ENCODE measurements around the gene CSPG4.
"Not testable (repeated sequence)": the region's sequence is repeated elsewhere in the genome, so short reads cannot be mapped to it uniquely, and the experiment has no call there.

The CSPG4 gene

GRCh38 chr15:75687486-75688277, 25.0 kb downstream of the CSPG4 start:
- no peak for DNase-seq

- peak; percentile 77 for DNase-seq
Observed at GRCh38 chr15:75686212-75686642, 26.4 kb downstream of the CSPG4 start.

- DNase-seq = no peak
Observed at GRCh38 chr15:75685195-75685594, 27.5 kb downstream of the CSPG4 start.

GRCh38 chr15:75684648-75685047, 28.0 kb downstream of the CSPG4 start:
- DNase-seq = no peak

GRCh38 chr15:75683646-75684312, 28.9 kb downstream of the CSPG4 start:
- peak; percentile 71 for DNase-seq

GRCh38 chr15:75682181-75683135, 30.2 kb downstream of the CSPG4 start:
- DNase-seq = no peak

- DNase-seq = no peak
Observed at GRCh38 chr15:75680007-75680789, 32.5 kb downstream of the CSPG4 start.

- DNase-seq = not testable (repeated sequence)
Observed at GRCh38 chr15:75678324-75678690, 34.3 kb downstream of the CSPG4 start.

- no peak for DNase-seq
Observed at GRCh38 chr15:75677465-75678323, 35.0 kb downstream of the CSPG4 start.

GRCh38 chr15:75676688-75677464, 35.8 kb downstream of the CSPG4 start:
- DNase-seq = no peak

GRCh38 chr15:75675579-75676404, 36.9 kb downstream of the CSPG4 start:
- DNase-seq = no peak

GRCh38 chr15:75674366-75674765, 38.3 kb downstream of the CSPG4 start:
- no peak for DNase-seq

- DNase-seq = no peak
Observed at GRCh38 chr15:75673426-75674235, 39.0 kb downstream of the CSPG4 start.

GRCh38 chr15:75672646-75673425, 39.8 kb downstream of the CSPG4 start:
- DNase-seq = no peak

- DNase-seq = no peak
Observed at GRCh38 chr15:75671730-75672602, 40.7 kb downstream of the CSPG4 start.

- no peak for DNase-seq
Observed at GRCh38 chr15:75669879-75670212, 42.8 kb downstream of the CSPG4 start.
